ENCODE data around the gene ASPN.

Gene ASPN

GRCh38 chr9:92482329-92482728 is at the start of gene ASPN:
Gene ASPN, minus strand, starts transcription at chr9:92482506.
- DNase-seq (ENCODE audit: low read depth in 3 of 3): no peak

- no peak for DNase-seq (ENCODE audit: low read depth in 3 of 3)
These were observed 48.6 kb upstream of the ASPN start for GRCh38 chr9:92530893-92531292.

GRCh38 chr9:92529124-92529523 is 46.8 kb upstream of the ASPN start:
- no peak for DNase-seq (ENCODE audit: low read depth in 3 of 3)

GRCh38 chr9:92528522-92528849 is 46.2 kb upstream of the ASPN start:
- no peak for DNase-seq (ENCODE audit: low read depth in 3 of 3)

GRCh38 chr9:92527832-92528521 is 45.7 kb upstream of the ASPN start:
- DNase-seq (ENCODE audit: low read depth in 3 of 3): no peak

GRCh38 chr9:92527291-92527828 is 45.1 kb upstream of the ASPN start:
- DNase-seq (ENCODE audit: low read depth in 3 of 3): no peak

- no peak for DNase-seq (ENCODE audit: low read depth in 3 of 3)
These were observed 43.0 kb upstream of the ASPN start for GRCh38 chr9:92525306-92525705.

GRCh38 chr9:92524881-92525280 is 42.6 kb upstream of the ASPN start:
- DNase-seq (ENCODE audit: low read depth in 3 of 3): no peak

GRCh38 chr9:92522983-92523970 is 41.0 kb upstream of the ASPN start:
- DNase-seq (ENCODE audit: low read depth in 3 of 3): no peak

- no peak for DNase-seq (ENCODE audit: low read depth in 3 of 3)
These were observed 38.5 kb upstream of the ASPN start for GRCh38 chr9:92520837-92521236.

GRCh38 chr9:92518199-92518598 is 35.9 kb upstream of the ASPN start:
- DNase-seq (ENCODE audit: low read depth in 3 of 3): no peak

GRCh38 chr9:92517046-92517445 is 34.7 kb upstream of the ASPN start:
- DNase-seq (ENCODE audit: low read depth in 3 of 3): no peak

- DNase-seq (ENCODE audit: low read depth in 3 of 3): no peak
These were observed 34.2 kb upstream of the ASPN start for GRCh38 chr9:92516521-92516920.

- no peak for DNase-seq (ENCODE audit: low read depth in 3 of 3)
These were observed 32.3 kb upstream of the ASPN start for GRCh38 chr9:92514635-92515034.

- DNase-seq (ENCODE audit: low read depth in 3 of 3): no peak
These were observed 31.0 kb upstream of the ASPN start for GRCh38 chr9:92513349-92513748.

GRCh38 chr9:92512622-92513021 is 30.3 kb upstream of the ASPN start:
- no peak for DNase-seq (ENCODE audit: low read depth in 3 of 3)

GRCh38 chr9:92510747-92511146 is 28.4 kb upstream of the ASPN start:
- no peak for DNase-seq (ENCODE audit: low read depth in 3 of 3)

- no peak for DNase-seq (ENCODE audit: low read depth in 3 of 3)
These were observed 26.7 kb upstream of the ASPN start for GRCh38 chr9:92509050-92509449.

- DNase-seq (ENCODE audit: low read depth in 3 of 3): no peak
These were observed 25.9 kb upstream of the ASPN start for GRCh38 chr9:92508018-92508820.

- DNase-seq (ENCODE audit: low read depth in 3 of 3): no peak
These were observed 25.2 kb upstream of the ASPN start for GRCh38 chr9:92507496-92507895.

GRCh38 chr9:92507005-92507404 is 24.7 kb upstream of the ASPN start:
- no peak for DNase-seq (ENCODE audit: low read depth in 3 of 3)

All from stimulated activated CD4-positive, alpha-beta T cell treated with anti-CD3 and anti-CD28 coated beads, TNF-alpha, amount 100 ng/mL, for 24 hours (primary cell).